SK-N-MC (cell line): ENCODE results near the gene TMEM236.

ENCODE experiments used
- EZH2 ChIP-seq: fragments of 200-600 bp; sonication (generic); IDR thresholded peaks from one replicate; pipeline ENCODE4 v1.6.1; 2017; ENCODE audit warnings: antibody characterized with exemption
- FOXP2 ChIP-seq: optimal IDR thresholded peaks from 2 replicates; pipeline ENCODE3; 2011; ENCODE audit warnings: mild to moderate bottlenecking, moderate library complexity; ENCODE audit not compliant: insufficient read depth; ENCODE audit errors: extremely low read length, control extremely low read depth
- POLR2AphosphoS5 ChIP-seq: IDR thresholded peaks from 2 replicates; pipeline ENCODE4 v1.6.1; 2012; ENCODE audit warnings: mild to moderate bottlenecking, low read depth, low read length, borderline replicate concordance

DNA sequence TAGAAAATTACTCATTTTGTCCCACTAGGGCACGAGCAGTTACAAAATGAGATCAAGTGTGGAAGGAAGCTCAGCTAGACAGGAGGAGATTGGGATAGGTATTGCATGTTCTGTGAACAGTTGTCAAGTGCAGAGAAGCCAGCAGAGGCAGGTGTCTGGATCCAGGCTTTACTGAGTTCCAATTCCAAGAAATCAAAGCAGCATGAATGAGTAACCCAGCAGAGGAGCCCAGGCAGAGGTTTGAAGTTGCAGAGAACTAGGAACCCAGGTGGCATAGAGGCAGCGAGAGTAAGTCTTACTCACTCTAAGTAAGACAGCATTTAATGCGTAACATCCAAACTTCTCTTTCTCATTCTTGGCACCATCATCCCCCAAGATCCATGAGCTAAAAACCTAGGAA, 68.9 kb downstream of the TMEM236 start:
- TF ChIP-seq EZH2 (no peak), POLR2AphosphoS5 (no peak), FOXP2 (no peak)
